Measurements from ENCODE around the gene CAMSAP2.

DNA sequence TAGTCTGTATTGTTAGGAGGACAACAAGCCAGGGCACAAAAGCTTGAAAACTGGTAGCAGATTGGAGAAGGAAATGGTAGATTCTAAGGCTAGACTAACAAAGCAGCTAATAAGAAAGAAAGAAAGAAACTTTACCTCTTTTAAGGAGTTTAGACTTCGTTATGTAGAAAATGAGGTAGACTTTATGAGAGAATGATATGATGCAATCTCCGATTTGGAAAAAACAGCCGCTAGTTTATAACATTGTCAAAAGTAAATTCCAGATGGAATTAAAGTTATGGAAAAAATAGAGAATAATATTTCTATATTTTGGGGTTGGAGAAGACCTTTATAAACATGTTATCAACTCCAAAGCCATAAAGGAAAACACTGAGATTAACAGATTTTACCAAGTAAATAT, 67.0 kb downstream of the CAMSAP2 start:
- TF ChIP-seq YY1 (tag by site-specific recombination; IDR thresholded peaks at IDR 0.05) (no peak), MYNN (tag by site-specific recombination; IDR thresholded peaks at IDR 0.05; ENCODE audit: borderline replicate concordance) (no peak), SETDB1 (IDR thresholded peaks at IDR 0.05; ENCODE audit: insufficient read length, low read length) (no peak), ZNF558 (tag by site-specific recombination; IDR thresholded peaks at IDR 0.05) (no peak), KLF16 (tag by site-specific recombination; IDR thresholded peaks at IDR 0.05) (no peak), ZBTB7A (tag by site-specific recombination; IDR thresholded peaks at IDR 0.05; ENCODE audit: low read depth) (no peak), ZNF214 (tag by site-specific recombination; IDR thresholded peaks at IDR 0.05; ENCODE audit: borderline replicate concordance) (no peak), ZNF423 (tag by site-specific recombination; IDR thresholded peaks at IDR 0.05) (no peak), ZBTB8A (tag by site-specific recombination; IDR thresholded peaks at IDR 0.05) (no peak), ZNF560 (tag by site-specific recombination; IDR thresholded peaks at IDR 0.05; ENCODE audit: borderline replicate concordance) (no peak), ZNF335 (tag by site-specific recombination; conservative IDR thresholded peaks at IDR 0.05) (no peak), ZNF843 (tag by site-specific recombination; IDR thresholded peaks at IDR 0.05) (no peak)
- TF ChIP-seq, protein P1, sequence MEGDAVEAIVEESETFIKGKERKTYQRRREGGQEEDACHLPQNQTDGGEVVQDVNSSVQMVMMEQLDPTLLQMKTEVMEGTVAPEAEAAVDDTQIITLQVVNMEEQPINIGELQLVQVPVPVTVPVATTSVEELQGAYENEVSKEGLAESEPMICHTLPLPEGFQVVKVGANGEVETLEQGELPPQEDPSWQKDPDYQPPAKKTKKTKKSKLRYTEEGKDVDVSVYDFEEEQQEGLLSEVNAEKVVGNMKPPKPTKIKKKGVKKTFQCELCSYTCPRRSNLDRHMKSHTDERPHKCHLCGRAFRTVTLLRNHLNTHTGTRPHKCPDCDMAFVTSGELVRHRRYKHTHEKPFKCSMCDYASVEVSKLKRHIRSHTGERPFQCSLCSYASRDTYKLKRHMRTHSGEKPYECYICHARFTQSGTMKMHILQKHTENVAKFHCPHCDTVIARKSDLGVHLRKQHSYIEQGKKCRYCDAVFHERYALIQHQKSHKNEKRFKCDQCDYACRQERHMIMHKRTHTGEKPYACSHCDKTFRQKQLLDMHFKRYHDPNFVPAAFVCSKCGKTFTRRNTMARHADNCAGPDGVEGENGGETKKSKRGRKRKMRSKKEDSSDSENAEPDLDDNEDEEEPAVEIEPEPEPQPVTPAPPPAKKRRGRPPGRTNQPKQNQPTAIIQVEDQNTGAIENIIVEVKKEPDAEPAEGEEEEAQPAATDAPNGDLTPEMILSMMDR (tag by site-specific recombination; IDR thresholded peaks at IDR 0.05), result no peak
- TF ChIP-seq, protein P2, sequence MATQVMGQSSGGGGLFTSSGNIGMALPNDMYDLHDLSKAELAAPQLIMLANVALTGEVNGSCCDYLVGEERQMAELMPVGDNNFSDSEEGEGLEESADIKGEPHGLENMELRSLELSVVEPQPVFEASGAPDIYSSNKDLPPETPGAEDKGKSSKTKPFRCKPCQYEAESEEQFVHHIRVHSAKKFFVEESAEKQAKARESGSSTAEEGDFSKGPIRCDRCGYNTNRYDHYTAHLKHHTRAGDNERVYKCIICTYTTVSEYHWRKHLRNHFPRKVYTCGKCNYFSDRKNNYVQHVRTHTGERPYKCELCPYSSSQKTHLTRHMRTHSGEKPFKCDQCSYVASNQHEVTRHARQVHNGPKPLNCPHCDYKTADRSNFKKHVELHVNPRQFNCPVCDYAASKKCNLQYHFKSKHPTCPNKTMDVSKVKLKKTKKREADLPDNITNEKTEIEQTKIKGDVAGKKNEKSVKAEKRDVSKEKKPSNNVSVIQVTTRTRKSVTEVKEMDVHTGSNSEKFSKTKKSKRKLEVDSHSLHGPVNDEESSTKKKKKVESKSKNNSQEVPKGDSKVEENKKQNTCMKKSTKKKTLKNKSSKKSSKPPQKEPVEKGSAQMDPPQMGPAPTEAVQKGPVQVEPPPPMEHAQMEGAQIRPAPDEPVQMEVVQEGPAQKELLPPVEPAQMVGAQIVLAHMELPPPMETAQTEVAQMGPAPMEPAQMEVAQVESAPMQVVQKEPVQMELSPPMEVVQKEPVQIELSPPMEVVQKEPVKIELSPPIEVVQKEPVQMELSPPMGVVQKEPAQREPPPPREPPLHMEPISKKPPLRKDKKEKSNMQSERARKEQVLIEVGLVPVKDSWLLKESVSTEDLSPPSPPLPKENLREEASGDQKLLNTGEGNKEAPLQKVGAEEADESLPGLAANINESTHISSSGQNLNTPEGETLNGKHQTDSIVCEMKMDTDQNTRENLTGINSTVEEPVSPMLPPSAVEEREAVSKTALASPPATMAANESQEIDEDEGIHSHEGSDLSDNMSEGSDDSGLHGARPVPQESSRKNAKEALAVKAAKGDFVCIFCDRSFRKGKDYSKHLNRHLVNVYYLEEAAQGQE (tag by site-specific recombination; IDR thresholded peaks at IDR 0.05), result no peak
